GM19023 (cell line): Measurements from ENCODE around the gene RNASET2.
A peak's percentile ranks its signal among the peaks of the same experiment; 100 is the strongest.

Experiments used
- ATAC-seq: cut with Tn5 transposase; IDR thresholded peaks from one replicate; pipeline ENCODE4 v1.9.1; 2021; ENCODE audit warnings: mild to moderate bottlenecking, moderate library complexity; ENCODE audit not compliant: unreplicated experiment

RNASET2 gene

GRCh38 chr6:166970776-166971175, 14.4 kb upstream of the RNASET2 start:
- no peak for ATAC-seq

GRCh38 chr6:166970091-166970490, 13.7 kb upstream of the RNASET2 start:
- no peak for ATAC-seq

- no peak for ATAC-seq
These were observed 13.1 kb upstream of the RNASET2 start for GRCh38 chr6:166969390-166970002.

- no peak for ATAC-seq
These were observed 9.9 kb upstream of the RNASET2 start for GRCh38 chr6:166966268-166966667.

- ATAC-seq: no peak
These were observed 4.2 kb upstream of the RNASET2 start for GRCh38 chr6:166960609-166960978.

- no peak for ATAC-seq
These were observed 3.7 kb upstream of the RNASET2 start for GRCh38 chr6:166959911-166960608.

- ATAC-seq: no peak
These were observed 2.8 kb upstream of the RNASET2 start for GRCh38 chr6:166958926-166959861.

- no peak for ATAC-seq
These were observed 1.4 kb upstream of the RNASET2 start for GRCh38 chr6:166957805-166958076.

GRCh38 chr6:166957087-166957804, 896 bp upstream of the RNASET2 start:
- peak; percentile 42 for ATAC-seq

GRCh38 chr6:166955865-166956443, 396 bp downstream of the RNASET2 start:
- peak; percentile 4 for ATAC-seq

GRCh38 chr6:166955121-166955864, 1.1 kb downstream of the RNASET2 start:
- no peak for ATAC-seq

- no peak for ATAC-seq
These were observed 2.1 kb downstream of the RNASET2 start for GRCh38 chr6:166954118-166954713.

- no peak for ATAC-seq
These were observed 3.5 kb downstream of the RNASET2 start for GRCh38 chr6:166952567-166953486.

- ATAC-seq: no peak
These were observed 4.2 kb downstream of the RNASET2 start for GRCh38 chr6:166952121-166952520.

GRCh38 chr6:166951670-166952060, 4.7 kb downstream of the RNASET2 start:
- no peak for ATAC-seq

- peak; percentile 84 for ATAC-seq
These were observed 5.3 kb downstream of the RNASET2 start for GRCh38 chr6:166950892-166951669.

- ATAC-seq: peak; percentile 41
These were observed 5.9 kb downstream of the RNASET2 start for GRCh38 chr6:166950443-166950821.
